HUDEP-2 (cell line): ENCODE data around the gene RXRB.
A peak's percentile ranks its signal among the peaks of the same experiment; 100 is the strongest.

Source experiments
- DNase-seq, 76 experiments: peaks; one replicate each; lab custom pipeline; 2025; ENCODE audit not compliant: unreplicated experiment in 76 of 76; lab: John Stamatoyannopoulos, UW

The RXRB gene

GRCh38 chr6:33177552-33178446 lies 22.7 kb downstream of the RXRB start:
- no peak for DNase-seq

GRCh38 chr6:33176906-33177305 lies 23.6 kb downstream of the RXRB start:
- no peak for DNase-seq

GRCh38 chr6:33175436-33176069 lies 24.9 kb downstream of the RXRB start:
- no peak for DNase-seq

GRCh38 chr6:33174784-33175183 lies 25.7 kb downstream of the RXRB start:
- no peak for DNase-seq

GRCh38 chr6:33173535-33174180 lies 26.8 kb downstream of the RXRB start:
- DNase-seq = no peak

- peak in 21 of 76 experiments; percentile 20 to 52 (median 31) for DNase-seq
Observed at GRCh38 chr6:33172688-33173534, 27.6 kb downstream of the RXRB start.

- DNase-seq = no peak
Observed at GRCh38 chr6:33171880-33172687, 28.4 kb downstream of the RXRB start.

GRCh38 chr6:33171016-33171879 lies 29.2 kb downstream of the RXRB start:
- DNase-seq = no peak

- no peak for DNase-seq
Observed at GRCh38 chr6:33170176-33171015, 30.1 kb downstream of the RXRB start.

- DNase-seq = no peak
Observed at GRCh38 chr6:33169291-33170175, 30.9 kb downstream of the RXRB start.

- DNase-seq = no peak
Observed at GRCh38 chr6:33168639-33169038, 31.8 kb downstream of the RXRB start.

- no peak for DNase-seq
Observed at GRCh38 chr6:33168284-33168601, 32.2 kb downstream of the RXRB start.

GRCh38 chr6:33167374-33168283 lies 32.8 kb downstream of the RXRB start:
- peak in 9 of 76 experiments; percentile 12 to 42 (median 24) for DNase-seq

GRCh38 chr6:33166811-33167210 lies 33.7 kb downstream of the RXRB start:
- DNase-seq = no peak

- DNase-seq = no peak
Observed at GRCh38 chr6:33166363-33166762, 34.1 kb downstream of the RXRB start.

GRCh38 chr6:33165581-33166258 lies 34.7 kb downstream of the RXRB start:
- no peak for DNase-seq
